Astrocyte (in vitro differentiated cells and primary cell): ENCODE results near the gene GPR26. TPM values are rescaled to one million over a fixed set of nuclear protein-coding genes. Genes with fewer than 3 reads are reported as not detected.

Experiments
- DNase-seq: peaks from one replicate; pipeline ENCODE4 v3.0.0-alpha.2; 2010; ENCODE audit warnings: low read depth
- FAIRE-seq: peaks from 2 replicates; lab custom pipeline; 2011; peaks lifted over from hg19 to GRCh38; lab: Jason Lieb, UNC
- H2AFZ ChIP-seq: 2 replicates; pipeline ENCODE4 v1.6.0; 2012; ENCODE audit warnings: low read depth, low read length, inconsistent platforms
- H3K27ac ChIP-seq: 2 replicates; pipeline ENCODE4 v1.5.1; 2011; ENCODE audit warnings: low read depth, low read length, inconsistent platforms
- H3K27me3 ChIP-seq: 2 replicates; pipeline ENCODE4 v1.6.0; 2011; ENCODE audit warnings: low read length, inconsistent platforms; ENCODE audit not compliant: insufficient read depth
- H3K36me3 ChIP-seq: 2 replicates; pipeline ENCODE4 v1.5.1; 2011; ENCODE audit warnings: low read length, inconsistent platforms; ENCODE audit not compliant: insufficient read depth
- H3K4me1 ChIP-seq: 2 replicates; pipeline ENCODE4 v1.5.1; 2011; ENCODE audit warnings: low read length, inconsistent platforms; ENCODE audit not compliant: insufficient read depth
- H3K4me2 ChIP-seq: 2 replicates; pipeline ENCODE4 v1.6.0; 2012; ENCODE audit warnings: low read length, inconsistent platforms
- H3K4me3 ChIP-seq: 2 replicates; pipeline ENCODE4 v1.5.1; 2011; ENCODE audit warnings: low read depth, mild to moderate bottlenecking, low read length, inconsistent platforms; ENCODE audit not compliant: insufficient read depth
- H3K79me2 ChIP-seq: 2 replicates; pipeline ENCODE4 v1.6.0; 2012; ENCODE audit warnings: mild to moderate bottlenecking, low read length, inconsistent platforms; ENCODE audit not compliant: insufficient read depth
- H3K9ac ChIP-seq: 2 replicates; pipeline ENCODE4 v1.6.0; 2012; ENCODE audit warnings: mild to moderate bottlenecking, low read length, inconsistent platforms
- H3K9me3 ChIP-seq: 2 replicates; pipeline ENCODE4 v1.5.1; 2012; ENCODE audit warnings: low read depth, mild to moderate bottlenecking, low read length, inconsistent platforms; ENCODE audit not compliant: insufficient read depth
- H4K20me1 ChIP-seq: 2 replicates; pipeline ENCODE4 v1.6.0; 2012; ENCODE audit warnings: low read length, inconsistent platforms; ENCODE audit not compliant: insufficient read depth
- H3K27ac Mint-ChIP-seq: one replicate; pipeline ENCODE4 v1.8.0; 2021; ENCODE audit warnings: mild to moderate bottlenecking, mixed read lengths; ENCODE audit not compliant: unreplicated experiment
- H3K27me3 Mint-ChIP-seq: one replicate; pipeline ENCODE4 v1.8.0; 2021; ENCODE audit warnings: low read depth, mixed read lengths; ENCODE audit not compliant: unreplicated experiment
- H3K36me3 Mint-ChIP-seq: one replicate; pipeline ENCODE4 v1.8.0; 2021; ENCODE audit warnings: low read depth, mixed read lengths; ENCODE audit not compliant: unreplicated experiment
- H3K4me1 Mint-ChIP-seq: one replicate; pipeline ENCODE4 v1.8.0; 2021; ENCODE audit warnings: low read depth, mixed read lengths; ENCODE audit not compliant: unreplicated experiment
- H3K4me3 Mint-ChIP-seq: one replicate; pipeline ENCODE4 v1.8.0; 2021; ENCODE audit warnings: mild to moderate bottlenecking, moderate library complexity, mixed read lengths; ENCODE audit not compliant: unreplicated experiment
- H3K9me3 Mint-ChIP-seq: one replicate; pipeline ENCODE4 v1.8.0; 2021; ENCODE audit warnings: mild to moderate bottlenecking, mixed read lengths; ENCODE audit not compliant: unreplicated experiment
- EZH2 ChIP-seq: IDR thresholded peaks from 2 replicates; pipeline ENCODE4 v1.6.1; 2012; ENCODE audit warnings: mild to moderate bottlenecking, low read length, inconsistent platforms; ENCODE audit not compliant: insufficient read depth
- total RNA-seq: library from RNA; stranded (reverse); gene quantifications from 2 replicates; pipeline ENCODE4 v1.2.1, GENCODE V29; 2021
- TF ChIP-seq, protein P1 (sequence below): IDR thresholded peaks from 2 replicates; pipeline ENCODE4 v1.5.1; 2011; ENCODE audit warnings: low read depth, mild to moderate bottlenecking, inconsistent platforms, low read length, moderate library complexity; ENCODE audit not compliant: insufficient read depth

Gene GPR26
- total RNA-seq, 1 donor from 2014 or later: 0.09 TPM

- H3K27me3 ChIP-seq: no peaks in the 10 kb centered on the region
- no peak for TF ChIP-seq EZH2
- TF ChIP-seq, protein P1, sequence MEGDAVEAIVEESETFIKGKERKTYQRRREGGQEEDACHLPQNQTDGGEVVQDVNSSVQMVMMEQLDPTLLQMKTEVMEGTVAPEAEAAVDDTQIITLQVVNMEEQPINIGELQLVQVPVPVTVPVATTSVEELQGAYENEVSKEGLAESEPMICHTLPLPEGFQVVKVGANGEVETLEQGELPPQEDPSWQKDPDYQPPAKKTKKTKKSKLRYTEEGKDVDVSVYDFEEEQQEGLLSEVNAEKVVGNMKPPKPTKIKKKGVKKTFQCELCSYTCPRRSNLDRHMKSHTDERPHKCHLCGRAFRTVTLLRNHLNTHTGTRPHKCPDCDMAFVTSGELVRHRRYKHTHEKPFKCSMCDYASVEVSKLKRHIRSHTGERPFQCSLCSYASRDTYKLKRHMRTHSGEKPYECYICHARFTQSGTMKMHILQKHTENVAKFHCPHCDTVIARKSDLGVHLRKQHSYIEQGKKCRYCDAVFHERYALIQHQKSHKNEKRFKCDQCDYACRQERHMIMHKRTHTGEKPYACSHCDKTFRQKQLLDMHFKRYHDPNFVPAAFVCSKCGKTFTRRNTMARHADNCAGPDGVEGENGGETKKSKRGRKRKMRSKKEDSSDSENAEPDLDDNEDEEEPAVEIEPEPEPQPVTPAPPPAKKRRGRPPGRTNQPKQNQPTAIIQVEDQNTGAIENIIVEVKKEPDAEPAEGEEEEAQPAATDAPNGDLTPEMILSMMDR: no peak
These were observed 46.9 kb upstream of the GPR26 start for GRCh38 chr10:123619067-123619855.

DNA sequence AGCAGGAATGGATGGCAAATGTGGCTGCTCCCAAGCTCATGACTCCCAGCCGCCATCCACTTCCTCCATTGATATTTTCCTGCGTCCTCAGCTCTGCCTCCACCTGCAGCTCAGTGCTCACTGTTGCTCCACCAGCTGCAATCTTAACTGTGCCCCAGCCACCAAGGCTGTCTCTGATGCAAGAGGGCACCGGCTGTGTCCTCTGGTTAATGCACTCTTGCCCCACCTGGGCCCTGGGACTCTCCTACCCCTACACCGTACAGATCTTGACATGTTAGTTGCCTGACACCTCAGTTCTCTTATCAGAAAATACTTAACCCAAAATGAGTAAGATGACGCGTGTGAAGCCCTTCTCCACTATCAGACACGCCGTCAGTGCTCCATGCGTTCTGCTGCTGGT lies 45.5 kb upstream of the GPR26 start:
- no peaks in the 10 kb centered on the region for H3K79me2 ChIP-seq
- Mint-ChIP-seq H3K27me3 (peaks cover 54% of the 10 kb centered on the region), H3K36me3 (no peaks in the 10 kb centered on the region), H3K27ac (no peak overlapping the region), H3K4me1 (peaks cover 2% of the 10 kb centered on the region), H3K4me3 (no peak overlapping the region), H3K9me3 (peaks cover 8% of the 10 kb centered on the region)
- DNase-seq (no peak), FAIRE-seq (no peak)
- TF ChIP-seq, protein P1: no peak
- no peak for TF ChIP-seq EZH2
- no peaks in the 10 kb centered on the region for H3K4me1 ChIP-seq
- no peak overlapping the region for H3K4me3 ChIP-seq
- no peak overlapping the region for H3K27ac ChIP-seq
- H3K27me3 ChIP-seq: no peaks in the 10 kb centered on the region
- no peaks in the 10 kb centered on the region for H3K36me3 ChIP-seq
- no peaks in the 10 kb centered on the region for H4K20me1 ChIP-seq
- H3K4me2 ChIP-seq: no peak overlapping the region
- H3K9me3 ChIP-seq: peaks cover 3% of the 10 kb centered on the region
- no peak overlapping the region for H3K9ac ChIP-seq
- H2AFZ ChIP-seq: no peak overlapping the region

More at GRCh38 chr10:123619067-123619855, 46.9 kb upstream of the GPR26 start:
- H3K4me2 ChIP-seq: no peak overlapping the region
- H3K36me3 ChIP-seq: no peaks in the 10 kb centered on the region
- H3K4me3 ChIP-seq: no peak overlapping the region
- H3K79me2 ChIP-seq: no peaks in the 10 kb centered on the region
- H3K4me3 Mint-ChIP-seq: no peak overlapping the region
- H3K9me3 Mint-ChIP-seq: peaks cover 7% of the 10 kb centered on the region
- no peaks in the 10 kb centered on the region for H3K36me3 Mint-ChIP-seq
- H3K9ac ChIP-seq: no peak overlapping the region
- peaks cover 3% of the 10 kb centered on the region for H3K9me3 ChIP-seq
- no peak overlapping the region for H3K27ac ChIP-seq
- H3K27ac Mint-ChIP-seq: no peak overlapping the region
- H4K20me1 ChIP-seq: no peaks in the 10 kb centered on the region
- H3K4me1 Mint-ChIP-seq: peaks cover 2% of the 10 kb centered on the region
- no peaks in the 10 kb centered on the region for H3K4me1 ChIP-seq
- peaks cover 50% of the 10 kb centered on the region for H3K27me3 Mint-ChIP-seq
- FAIRE-seq (no peak), DNase-seq (no peak)
- no peak overlapping the region for H2AFZ ChIP-seq

- Mint-ChIP-seq H3K4me3 (no peak overlapping the region), H3K27me3 (peaks cover 52% of the 10 kb centered on the region), H3K36me3 (no peaks in the 10 kb centered on the region), H3K9me3 (peaks cover 8% of the 10 kb centered on the region), H3K4me1 (peaks cover 2% of the 10 kb centered on the region), H3K27ac (no peak overlapping the region)
- H3K79me2 ChIP-seq: no peaks in the 10 kb centered on the region
- H3K36me3 ChIP-seq: no peaks in the 10 kb centered on the region
- H4K20me1 ChIP-seq: no peaks in the 10 kb centered on the region
- TF ChIP-seq, protein P1: no peak
- TF ChIP-seq EZH2: no peak
- H3K27me3 ChIP-seq: no peaks in the 10 kb centered on the region
- H3K27ac ChIP-seq: no peak overlapping the region
- no peak for FAIRE-seq
- H3K4me3 ChIP-seq: no peak overlapping the region
- no peak overlapping the region for H2AFZ ChIP-seq
- H3K4me1 ChIP-seq: no peaks in the 10 kb centered on the region
- H3K4me2 ChIP-seq: no peak overlapping the region
- H3K9me3 ChIP-seq: peaks cover 3% of the 10 kb centered on the region
- no peak overlapping the region for H3K9ac ChIP-seq
- no peak for DNase-seq
These were observed 44.7 kb upstream of the GPR26 start for GRCh38 chr10:123621492-123621891.
